NCI-H2081 treated with DMSO at 0.1 percent for 48 hours (cell line): ENCODE data around the gene KIRREL3.
A peak's percentile ranks its signal among the peaks of the same experiment; 100 is the strongest.

Experiments used
- DNase-seq: peaks from one replicate; lab custom pipeline; 2025; lab: John Stamatoyannopoulos, UW

The KIRREL3 gene

DNA sequence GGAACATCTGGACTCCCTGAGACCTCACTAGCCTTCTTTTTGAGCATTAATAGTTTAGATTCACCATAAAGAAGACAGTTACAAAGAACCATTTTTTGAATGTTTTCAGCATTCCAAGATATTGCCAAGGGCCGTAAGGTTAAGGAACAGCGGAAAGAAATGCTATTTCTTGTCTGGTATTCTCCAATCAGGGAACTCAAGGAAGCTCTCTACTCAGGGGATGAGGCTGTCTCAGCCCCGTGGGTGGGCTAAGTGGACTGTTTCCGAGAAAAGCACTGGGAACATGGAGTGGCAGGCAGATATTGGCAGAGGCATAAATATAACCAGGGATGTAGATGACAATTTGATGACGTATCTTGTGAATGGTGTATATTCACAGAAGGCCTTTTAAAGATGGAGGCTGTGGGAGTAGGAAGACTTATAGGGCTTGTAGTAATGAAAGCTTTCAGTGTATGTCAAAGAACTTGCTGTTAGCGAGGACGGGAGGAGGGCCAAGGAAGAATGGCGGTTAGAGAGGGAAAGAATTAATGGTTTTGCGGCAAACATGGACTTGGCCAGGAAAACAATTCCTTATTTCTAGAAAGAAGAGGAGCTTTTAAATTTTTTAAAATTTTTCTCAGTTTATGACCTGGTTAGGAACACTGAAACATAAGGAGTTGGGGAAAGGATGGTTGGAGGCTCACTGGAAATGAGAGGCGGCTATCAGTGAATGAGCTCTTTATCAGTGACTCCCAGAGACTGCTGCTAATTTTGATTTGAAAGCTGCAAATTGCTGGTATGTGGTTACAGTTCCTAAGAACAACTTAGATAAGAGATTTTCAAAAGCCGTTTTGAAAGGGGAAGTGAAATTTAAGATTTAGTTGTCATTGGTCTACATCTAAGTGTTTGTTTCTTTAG, 580.5 kb downstream of the KIRREL3 start:
- DNase-seq: no peak

DNA sequence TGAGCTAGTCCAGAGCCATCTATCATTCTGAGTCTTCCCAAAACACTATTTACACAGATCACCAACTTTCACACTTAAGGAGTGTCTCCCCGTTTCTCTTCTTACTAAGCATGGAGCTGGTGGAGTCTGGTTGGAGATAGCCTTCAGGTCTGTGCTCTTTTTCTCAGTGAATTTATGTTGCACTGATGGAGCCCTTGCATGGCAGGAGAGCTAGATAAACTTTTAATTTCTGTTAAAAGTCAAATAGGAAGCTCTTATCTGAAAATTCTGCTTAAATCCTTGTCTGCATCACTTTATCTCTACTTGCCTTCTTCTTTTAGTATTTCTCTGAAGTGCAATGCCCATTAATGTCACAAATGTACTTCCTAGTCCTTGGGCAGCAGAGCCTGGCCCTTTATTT, 581.7 kb downstream of the KIRREL3 start:
- no peak for DNase-seq

DNA sequence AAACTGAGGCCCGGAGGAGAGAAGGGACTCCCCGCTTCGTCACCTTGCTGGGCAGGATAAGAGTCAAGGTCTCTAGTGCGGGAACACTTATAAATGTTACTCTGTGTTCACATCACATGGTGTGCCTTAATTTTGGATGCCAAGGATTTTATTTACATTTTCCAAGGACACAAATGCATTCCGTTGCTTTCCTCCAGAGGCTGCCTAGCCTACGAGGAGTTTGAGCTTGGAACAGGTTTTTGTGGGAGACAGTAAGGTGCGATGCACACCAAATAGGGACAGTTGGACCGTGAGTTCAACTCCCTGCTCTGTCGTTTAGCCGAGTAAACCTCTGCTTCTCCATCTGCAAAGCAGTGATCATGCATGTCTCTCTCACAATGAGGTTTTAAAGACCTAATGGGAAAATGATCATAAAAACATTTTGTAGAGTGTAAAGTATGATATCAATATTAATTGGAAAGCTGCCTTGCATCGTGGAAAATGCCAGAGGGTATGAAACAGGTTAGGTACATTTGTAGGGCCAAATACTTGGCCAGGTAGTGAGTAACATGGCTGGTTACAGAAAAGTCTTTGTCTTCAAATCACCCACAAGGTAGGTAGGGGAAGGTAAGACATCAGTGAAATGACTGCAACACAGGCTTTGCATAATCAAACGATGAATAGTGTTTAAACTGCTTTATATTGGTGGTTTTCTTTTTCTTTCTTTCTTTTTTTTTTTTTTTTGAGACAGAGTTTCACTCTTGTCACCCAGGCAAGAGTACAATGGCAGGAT, 583.3 kb downstream of the KIRREL3 start:
- no peak for DNase-seq

DNA sequence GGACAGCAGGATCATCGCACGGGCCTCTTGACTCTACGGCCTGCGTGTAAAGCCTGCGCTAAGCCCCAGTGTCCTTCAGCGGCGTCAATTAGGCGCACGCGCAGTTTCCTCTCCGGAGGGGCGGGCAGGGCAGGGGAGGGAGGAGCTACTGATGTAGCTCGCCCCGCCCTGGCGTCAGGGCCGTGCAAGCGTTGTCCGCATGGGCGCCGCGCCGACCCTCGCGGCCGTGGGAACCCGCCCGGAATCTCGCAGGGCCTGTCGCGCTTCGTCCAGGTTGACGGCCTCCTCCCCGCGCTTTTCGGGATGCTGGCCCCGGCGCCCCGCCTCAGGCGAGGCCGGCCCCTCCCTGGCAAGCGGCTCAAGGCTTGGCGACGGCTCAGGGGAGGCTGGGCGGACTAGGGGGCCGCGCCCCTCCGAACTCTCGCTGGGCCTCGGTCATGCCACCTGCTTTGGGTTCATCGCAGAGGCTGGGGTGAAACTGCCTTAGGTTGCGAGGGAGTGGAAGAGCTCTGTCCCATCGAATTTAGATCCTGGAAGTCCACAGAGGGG, 584.0 kb downstream of the KIRREL3 start:
- DNase-seq: peak; percentile 6

DNA sequence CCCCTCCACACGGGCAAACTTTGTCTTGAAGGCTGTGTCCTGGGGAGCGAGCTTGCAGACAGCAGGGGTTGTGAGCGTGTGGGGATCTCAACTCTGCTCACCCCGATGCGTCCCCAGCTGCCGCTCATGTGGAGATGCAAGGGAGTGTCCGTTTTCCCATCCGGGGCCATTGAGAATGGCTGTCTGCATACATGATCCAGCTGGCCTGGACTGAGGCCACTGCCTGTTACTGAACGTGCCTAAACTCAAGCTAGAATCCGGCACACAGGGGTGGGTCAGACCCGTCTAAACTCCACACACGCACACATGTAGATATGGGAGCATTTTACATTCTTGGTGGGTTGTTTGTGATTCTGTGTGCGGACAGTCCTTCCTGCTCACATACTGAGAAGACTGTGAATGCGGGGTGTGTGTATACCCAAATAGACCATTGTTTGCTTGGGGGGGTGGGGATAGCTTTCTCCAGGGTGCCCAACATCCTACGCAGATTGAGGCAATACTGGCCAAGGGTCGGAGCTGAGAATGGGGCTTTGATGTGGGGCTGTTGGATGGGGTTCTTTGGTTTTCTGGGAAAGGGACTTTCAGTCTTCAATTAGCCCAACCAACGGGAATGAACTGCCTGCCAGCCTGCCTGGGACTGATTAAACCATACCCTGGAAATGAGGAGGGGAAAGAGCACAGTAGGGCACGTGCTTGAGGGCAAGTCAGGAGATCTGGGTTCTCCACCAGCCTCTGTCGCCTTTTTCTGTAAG, 584.7 kb downstream of the KIRREL3 start:
- no peak for DNase-seq

DNA sequence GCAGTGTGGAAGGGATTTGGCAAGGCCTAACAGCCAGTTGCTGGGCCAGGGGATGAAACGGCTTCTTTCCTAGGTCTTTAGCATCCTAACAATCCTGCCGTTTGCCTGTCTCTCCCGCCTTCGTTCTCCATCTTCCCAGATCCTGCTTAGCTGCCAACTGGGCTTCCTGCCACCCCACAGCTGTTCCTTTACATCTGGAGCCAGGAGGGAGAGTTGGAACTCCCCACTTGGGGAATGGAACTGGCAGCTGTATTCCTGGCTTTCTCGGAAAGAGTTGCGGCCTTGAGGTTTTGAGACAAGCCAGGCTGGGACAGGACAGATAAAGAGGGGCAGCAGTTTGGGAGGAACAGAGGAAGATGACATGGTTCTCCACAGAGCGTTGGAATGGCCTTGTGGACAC, 585.4 kb downstream of the KIRREL3 start:
- no peak for DNase-seq

DNA sequence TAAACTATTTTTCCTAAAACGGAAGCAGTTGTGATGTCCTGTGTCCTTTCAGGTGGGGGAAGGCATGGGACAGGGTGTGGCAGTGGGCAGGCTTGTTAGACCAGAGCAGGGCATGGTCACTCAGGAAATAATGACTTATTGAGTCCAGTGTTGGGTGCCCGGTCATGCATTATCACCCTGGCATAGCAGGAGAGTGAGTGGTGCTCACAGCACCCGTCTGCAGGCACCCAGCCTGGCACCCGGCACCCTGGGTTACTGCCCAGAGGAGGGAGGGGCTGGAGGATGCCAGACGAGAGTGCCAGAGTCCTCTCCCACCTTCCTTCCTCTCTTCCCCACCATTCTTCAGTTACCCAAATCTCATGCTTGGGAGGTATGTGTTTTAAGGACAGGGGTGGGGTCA, 586.0 kb downstream of the KIRREL3 start:
- DNase-seq: no peak

DNA sequence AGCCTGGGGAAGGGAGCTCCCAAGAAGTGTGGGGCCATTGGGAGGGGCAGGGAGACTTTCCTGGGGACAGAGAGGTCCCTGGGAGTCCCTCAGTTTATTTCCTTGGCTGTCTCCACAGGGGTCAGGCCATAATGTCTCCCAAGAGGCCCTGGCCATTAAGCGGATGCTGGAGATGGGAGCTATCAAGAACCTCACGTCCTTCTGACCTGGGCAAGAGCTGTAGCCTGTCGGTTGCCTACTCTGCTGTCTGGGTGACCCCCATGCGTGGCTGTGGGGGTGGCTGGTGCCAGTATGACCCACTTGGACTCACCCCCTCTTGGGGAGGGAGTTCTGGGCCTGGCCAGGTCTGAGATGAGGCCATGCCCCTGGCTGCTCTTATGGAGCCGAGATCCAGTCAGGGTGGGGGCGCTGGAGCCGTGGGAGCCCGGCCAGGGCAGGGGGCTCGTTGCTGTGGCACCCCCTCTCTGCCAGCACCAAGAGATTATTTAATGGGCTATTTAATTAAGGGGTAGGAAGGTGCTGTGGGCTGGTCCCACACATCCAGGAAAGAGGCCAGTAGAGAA, 586.6 kb downstream of the KIRREL3 start:
- DNase-seq: no peak

DNA sequence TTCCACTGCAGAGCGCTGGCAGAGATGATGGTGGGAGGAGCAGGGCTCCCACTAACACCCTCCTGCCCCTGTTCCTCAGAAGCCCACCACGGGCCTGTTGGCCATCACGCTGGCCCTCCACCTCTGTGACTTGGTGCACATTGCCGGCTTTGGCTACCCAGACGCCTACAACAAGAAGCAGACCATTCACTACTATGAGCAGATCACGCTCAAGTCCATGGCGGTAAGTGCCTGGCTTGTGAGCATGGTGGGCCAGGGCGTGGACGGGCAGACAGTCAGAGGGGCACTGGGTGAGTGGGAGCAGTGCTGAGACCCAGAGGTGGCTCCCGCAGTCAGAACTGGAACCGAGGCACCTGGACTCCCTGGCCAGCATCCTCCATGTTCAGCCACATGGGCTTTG, 587.1 kb downstream of the KIRREL3 start:
- no peak for DNase-seq

DNA sequence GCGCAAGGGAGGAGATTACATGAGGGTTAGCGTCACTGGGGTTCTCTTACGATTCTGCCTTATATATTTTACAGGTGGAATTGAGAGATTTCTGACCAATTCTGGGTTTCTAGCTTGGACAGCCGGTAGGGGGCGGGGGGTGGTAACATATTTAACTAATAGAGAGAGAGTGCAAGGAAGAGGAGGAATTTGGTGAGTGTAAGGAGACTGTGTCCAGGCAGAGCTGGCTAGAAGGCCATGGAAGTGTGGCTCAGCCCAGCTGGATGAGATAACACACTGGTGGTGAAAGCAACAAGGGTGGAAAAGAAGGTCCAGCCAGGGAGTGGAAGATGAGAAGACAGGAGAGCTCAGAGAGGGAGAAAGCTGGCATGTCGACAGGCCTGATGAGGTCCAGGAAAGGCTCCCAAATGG, 588.6 kb downstream of the KIRREL3 start:
- no peak for DNase-seq

DNA sequence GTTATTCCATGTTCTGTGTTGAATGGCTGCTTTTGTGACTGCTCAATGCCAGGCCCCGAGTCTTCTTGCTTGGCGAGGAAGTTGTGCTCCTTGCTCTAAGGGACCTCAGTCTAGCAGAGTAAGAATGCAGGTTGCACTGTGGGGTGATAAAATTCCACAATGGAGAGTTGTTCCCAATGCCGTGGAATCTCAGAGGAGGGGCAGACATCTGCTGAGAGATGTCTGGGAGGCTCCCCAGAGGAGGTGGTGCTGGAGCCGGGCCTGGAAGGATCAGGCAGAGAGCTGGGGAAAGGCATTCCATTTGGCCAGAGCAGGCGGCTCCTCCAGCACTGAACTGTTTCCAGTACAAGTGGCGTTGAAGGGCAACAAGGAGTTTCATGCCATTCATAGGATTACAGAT, 589.9 kb downstream of the KIRREL3 start:
- DNase-seq: no peak

DNA sequence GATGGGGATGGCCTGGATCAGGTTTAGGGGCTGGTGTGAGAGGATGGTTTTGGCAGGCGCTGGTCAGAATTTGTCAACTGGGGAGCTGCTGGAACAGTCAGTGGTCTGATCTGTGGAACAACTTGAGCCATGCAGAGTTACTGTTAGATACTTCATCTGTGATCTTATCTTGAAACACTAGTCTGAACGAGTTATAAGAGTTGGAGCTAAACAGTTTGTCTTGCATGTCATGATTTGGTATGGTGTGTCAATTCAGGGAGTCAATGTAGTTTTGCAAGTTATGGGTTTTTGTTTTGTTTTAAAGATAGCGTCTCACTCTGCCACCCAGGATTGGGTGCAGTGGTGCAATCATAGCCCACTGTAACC, 591.0 kb downstream of the KIRREL3 start:
- DNase-seq: no peak

DNA sequence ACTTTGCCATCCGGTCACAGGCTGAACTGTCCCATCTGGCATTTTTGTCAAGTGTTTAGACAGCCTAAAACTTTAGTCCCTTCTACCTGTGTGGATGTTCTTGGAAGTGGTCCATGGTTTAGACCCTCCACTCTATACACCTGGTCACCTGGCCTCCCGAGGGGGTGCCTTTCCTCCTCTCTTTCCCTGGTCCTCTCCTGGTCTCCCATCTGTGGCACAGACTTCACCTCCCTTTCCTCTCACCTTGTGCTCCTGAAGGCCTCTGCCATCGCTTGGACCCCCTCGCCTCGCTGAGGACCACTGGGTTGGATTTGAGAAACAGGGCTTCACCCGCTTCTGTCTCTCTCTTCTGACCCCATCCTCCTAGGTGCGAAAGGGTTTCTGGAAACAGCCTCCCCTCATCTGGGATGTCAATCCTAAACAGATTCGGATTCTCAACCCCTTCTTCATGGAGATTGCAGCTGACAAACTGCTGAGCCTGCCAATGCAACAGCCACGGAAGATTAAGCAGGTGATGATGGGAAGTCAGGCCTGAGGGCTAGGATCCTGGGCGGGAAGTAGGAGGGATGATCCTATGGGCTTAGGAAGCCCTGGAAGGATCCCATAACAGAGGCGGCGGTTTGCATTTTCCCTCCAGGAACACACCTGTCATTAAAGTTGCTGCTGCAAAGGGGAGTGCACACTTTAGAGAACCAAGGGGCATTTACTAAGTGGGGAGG, 591.5 kb downstream of the KIRREL3 start:
- DNase-seq: no peak

DNA sequence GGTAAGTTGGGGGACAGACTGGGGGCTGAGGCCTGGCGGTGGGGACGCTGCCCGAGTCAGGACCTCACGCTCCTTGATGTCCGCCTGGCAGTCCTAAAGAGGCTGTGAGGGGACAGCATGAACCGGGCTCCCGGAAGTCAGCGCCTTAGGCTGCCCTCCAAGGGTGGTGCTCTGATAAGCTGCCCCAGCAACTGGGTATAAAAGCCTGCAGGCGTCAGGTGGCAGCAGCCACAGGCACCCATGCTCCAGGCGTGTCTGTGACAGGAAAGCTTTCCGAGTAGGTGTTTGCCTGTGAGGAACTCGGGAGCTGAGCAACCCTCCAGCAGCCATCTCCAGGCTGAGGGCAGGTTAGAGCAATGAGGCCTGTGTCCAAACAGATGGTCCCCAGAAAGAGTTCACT, 592.1 kb downstream of the KIRREL3 start:
- DNase-seq: no peak

DNA sequence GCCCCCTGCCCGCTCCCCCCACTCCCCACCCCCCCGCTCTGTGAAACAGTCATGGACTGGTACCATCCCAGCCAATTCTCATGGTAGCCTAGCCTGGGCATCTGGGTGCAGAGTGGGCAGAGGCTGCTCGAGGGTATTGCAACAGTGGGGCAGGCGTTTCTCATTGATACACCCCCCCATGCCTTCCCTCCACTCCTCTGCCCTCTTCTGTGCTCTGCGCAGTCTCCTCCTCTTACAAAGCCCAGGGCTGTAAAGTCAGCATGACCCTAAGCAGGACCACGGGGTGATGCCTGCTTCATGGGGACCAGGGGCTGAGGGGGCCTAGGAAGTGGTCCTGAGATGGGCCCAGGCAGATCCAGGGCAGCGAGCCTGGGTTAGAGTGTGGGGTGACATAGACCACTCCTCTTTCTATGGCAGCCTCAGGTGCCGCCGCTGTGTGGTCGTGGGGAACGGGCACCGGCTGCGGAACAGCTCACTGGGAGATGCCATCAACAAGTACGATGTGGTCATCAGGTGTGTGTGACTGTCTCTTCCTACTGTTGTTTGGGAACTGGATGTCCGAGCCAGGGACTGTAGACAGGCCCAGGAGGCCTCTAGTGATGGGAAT, 592.8 kb downstream of the KIRREL3 start:
- DNase-seq: no peak

DNA sequence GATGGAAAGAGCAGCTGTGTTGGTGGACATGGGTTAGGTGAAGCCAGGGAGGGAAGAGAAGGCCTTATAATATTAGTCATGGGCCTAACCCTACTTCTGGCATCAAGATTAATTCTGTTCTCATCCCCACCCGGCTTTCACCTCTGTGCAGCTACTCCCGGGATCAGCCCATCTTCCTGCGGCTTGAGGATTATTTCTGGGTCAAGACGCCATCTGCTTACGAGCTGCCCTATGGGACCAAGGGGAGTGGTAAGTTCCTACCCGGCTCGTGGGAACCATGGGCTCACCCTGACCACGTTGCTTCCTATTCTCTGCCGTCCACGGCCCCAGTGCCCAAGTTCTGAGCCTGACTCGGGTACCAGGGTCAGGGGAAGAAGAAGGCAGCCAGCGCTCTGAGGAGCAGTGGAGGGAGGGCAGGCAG, 593.5 kb downstream of the KIRREL3 start:
- no peak for DNase-seq

DNA sequence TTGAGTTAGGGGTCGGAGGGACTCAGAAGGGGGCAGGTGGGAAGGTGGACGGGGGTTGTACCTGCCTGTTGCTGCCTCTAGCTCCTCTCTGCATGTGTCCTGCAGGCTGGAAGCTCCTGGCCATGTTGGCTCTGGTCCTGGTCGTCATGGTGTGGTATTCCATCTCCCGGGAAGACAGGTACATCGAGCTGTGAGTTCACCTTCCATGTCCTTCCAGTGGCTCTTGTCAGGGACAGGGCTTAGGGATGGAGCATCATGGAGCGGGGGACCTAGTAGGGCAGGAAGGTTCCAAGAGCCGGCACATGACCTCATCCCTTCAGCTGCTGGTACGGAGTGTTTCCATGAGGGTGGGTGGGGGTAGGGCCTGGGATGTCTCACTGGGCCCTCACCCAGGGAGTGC, 594.2 kb downstream of the KIRREL3 start:
- DNase-seq: no peak

DNA sequence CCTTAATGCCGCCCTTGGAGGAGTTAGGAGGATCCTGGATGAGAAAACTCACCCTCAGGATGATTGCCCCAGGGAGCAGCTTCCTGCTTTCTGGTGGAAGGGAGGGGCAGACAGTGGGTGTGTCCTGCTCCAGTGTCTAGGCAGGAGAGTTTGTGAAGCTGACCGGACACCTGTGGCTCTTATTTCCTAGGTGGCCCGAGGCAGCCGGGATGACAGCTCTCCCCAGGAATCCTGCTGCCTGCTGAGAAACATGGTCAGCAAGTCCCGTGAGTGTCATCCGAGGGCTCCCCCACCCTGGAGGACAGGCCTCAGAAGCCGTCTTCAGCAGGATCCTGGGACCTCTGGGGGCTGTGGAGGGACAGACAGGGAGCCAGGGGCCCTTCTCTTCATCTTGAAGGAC, 594.7 kb downstream of the KIRREL3 start:
- DNase-seq: no peak

DNA sequence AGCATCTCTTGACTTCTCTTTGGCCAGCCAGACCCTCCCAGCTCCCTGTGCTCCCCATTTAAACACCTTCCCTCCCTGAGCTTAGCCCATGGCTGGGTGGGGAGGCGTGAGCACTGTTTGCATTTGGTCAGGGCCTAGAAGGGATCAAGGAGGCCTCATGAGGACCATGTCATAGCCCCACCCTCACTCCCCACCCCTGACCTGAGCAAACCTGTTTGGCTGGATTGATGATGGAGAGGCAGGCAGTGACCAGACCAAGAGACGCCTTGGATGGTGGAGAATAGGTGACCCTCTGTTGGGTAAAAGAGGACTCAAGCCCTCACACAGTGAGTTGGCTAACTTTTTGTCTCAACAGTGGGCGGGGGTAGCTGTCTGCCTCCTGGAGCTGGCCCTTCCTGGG, 595.2 kb downstream of the KIRREL3 start:
- no peak for DNase-seq

DNA sequence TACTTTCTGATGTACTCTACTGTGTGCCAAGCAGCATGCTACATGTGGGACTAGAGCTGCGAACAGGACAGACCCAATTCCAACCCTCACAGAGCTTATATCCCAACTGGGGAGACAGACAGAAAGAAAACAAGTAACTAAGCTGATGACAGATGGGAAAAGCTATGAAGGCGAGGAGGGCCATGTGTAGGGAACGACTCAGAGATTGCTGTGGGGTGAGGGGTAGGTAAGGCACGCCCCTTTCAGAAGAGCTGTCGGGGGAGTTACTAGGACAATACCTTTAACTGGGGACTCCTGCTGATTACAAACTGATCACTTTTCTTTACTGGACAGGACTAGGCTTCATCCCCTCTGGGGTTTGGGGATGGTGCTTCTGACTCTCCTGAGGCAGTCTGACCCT, 596.2 kb downstream of the KIRREL3 start:
- no peak for DNase-seq

DNA sequence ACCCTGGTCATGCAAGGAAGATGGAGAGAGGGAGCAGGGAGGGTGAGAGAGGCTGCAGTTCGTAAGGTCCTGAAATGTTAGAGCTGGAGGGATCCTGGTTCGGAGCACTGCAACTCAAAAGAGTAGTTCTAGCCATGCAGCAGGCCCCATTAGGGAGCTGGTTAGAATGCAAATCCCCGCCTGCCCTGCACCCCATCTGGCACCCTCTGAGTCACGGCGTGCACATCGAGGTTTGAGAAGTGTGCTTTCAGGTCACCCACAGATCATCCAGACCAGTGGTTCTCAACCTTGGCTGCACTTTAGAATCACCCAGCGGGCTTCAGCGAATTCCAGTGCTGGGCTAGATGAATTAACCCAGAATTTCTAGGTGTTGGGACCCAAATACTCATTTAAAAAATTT, 596.9 kb downstream of the KIRREL3 start:
- no peak for DNase-seq
